H9 (cell line): ENCODE results near the gene AP1B1. TPM values are rescaled to one million over a fixed set of nuclear protein-coding genes. Genes with fewer than 3 reads are reported as not detected.

Experiments used
- DNase-seq: peaks from one replicate; pipeline ENCODE4 v3.0.0-alpha.2; 2017
- H2AFZ ChIP-seq: one replicate; pipeline ENCODE4 v1.6.1; 2013; ENCODE audit warnings: mild to moderate bottlenecking, low read length, control low read depth, moderate library complexity
- H2AK5ac ChIP-seq: 2 replicates; pipeline ENCODE4 v1.6.1; 2013; ENCODE audit warnings: low read length, control low read depth, mixed read lengths; ENCODE audit not compliant: insufficient read length
- H2BK120ac ChIP-seq: one replicate; pipeline ENCODE4 v1.6.1; 2013; ENCODE audit warnings: low read depth, mild to moderate bottlenecking, low read length, control low read depth, inconsistent platforms; ENCODE audit not compliant: poor library complexity, severe bottlenecking
- H2BK12ac ChIP-seq: 2 replicates; pipeline ENCODE4 v1.6.1; 2013; ENCODE audit warnings: low read length, control low read depth, mixed read lengths, low read depth; ENCODE audit not compliant: insufficient read length
- H2BK15ac ChIP-seq: 2 replicates; pipeline ENCODE4 v1.6.1; 2013; ENCODE audit warnings: low read depth, low read length, control low read depth
- H2BK20ac ChIP-seq: one replicate; pipeline ENCODE4 v1.6.1; 2013; ENCODE audit warnings: low read depth, mild to moderate bottlenecking, low read length, control low read depth, inconsistent platforms; ENCODE audit not compliant: poor library complexity, severe bottlenecking
- H2BK5ac ChIP-seq: 2 replicates; pipeline ENCODE4 v1.6.1; 2013; ENCODE audit warnings: low read length, control low read depth, mixed read lengths; ENCODE audit not compliant: insufficient read length
- H3K14ac ChIP-seq: 2 replicates; pipeline ENCODE4 v1.6.1; 2013; ENCODE audit warnings: low read length, control low read depth; ENCODE audit not compliant: insufficient read depth
- H3K18ac ChIP-seq: 2 replicates; pipeline ENCODE4 v1.6.1; 2013; ENCODE audit warnings: low read depth, mild to moderate bottlenecking, mixed read lengths, low read length, control low read depth; ENCODE audit not compliant: insufficient read length
- H3K23ac ChIP-seq: 2 replicates; pipeline ENCODE4 v1.6.1; 2013; ENCODE audit warnings: low read length, control low read depth, mixed read lengths, low read depth; ENCODE audit not compliant: insufficient read length
- H3K23me2 ChIP-seq: 2 replicates; pipeline ENCODE4 v1.6.1; 2013; ENCODE audit warnings: low read depth, mild to moderate bottlenecking, mixed read lengths, low read length, control low read depth; ENCODE audit not compliant: insufficient read length, poor library complexity, severe bottlenecking
- H3K27ac ChIP-seq: 2 replicates; pipeline ENCODE4 v1.5.1; 2013; ENCODE audit warnings: low read length, control low read depth, mixed read lengths, low read depth; ENCODE audit not compliant: insufficient read length
- H3K27me3 ChIP-seq: 2 replicates; pipeline ENCODE4 v1.6.1; 2013; ENCODE audit warnings: low read length, control low read depth, inconsistent platforms; ENCODE audit not compliant: insufficient read depth
- H3K4ac ChIP-seq: 2 replicates; pipeline ENCODE4 v1.6.1; 2013; ENCODE audit warnings: low read depth, mild to moderate bottlenecking, control low read depth, inconsistent platforms, low read length, moderate library complexity
- H3K4me1 ChIP-seq: 2 replicates; pipeline ENCODE4 v1.6.1; 2013; ENCODE audit warnings: low read length, control low read depth, inconsistent platforms; ENCODE audit not compliant: insufficient read depth
- H3K4me2 ChIP-seq: 2 replicates; pipeline ENCODE4 v1.6.1; 2013; ENCODE audit warnings: low read length, control low read depth, mixed read lengths; ENCODE audit not compliant: insufficient read length, insufficient read depth
- H3K56ac ChIP-seq: 2 replicates; pipeline ENCODE4 v1.6.1; 2013; ENCODE audit warnings: low read depth, mild to moderate bottlenecking, mixed read lengths, low read length, control low read depth; ENCODE audit not compliant: insufficient read length
- H3K79me1 ChIP-seq: 2 replicates; pipeline ENCODE4 v1.6.1; 2013; ENCODE audit warnings: low read depth, mild to moderate bottlenecking, moderate library complexity, low read length, control low read depth, inconsistent platforms; ENCODE audit not compliant: insufficient read depth, poor library complexity, severe bottlenecking
- H3K79me2 ChIP-seq: 2 replicates; pipeline ENCODE4 v1.6.1; 2013; ENCODE audit warnings: low read length, control low read depth, inconsistent platforms; ENCODE audit not compliant: insufficient read depth
- H3K9ac ChIP-seq: 2 replicates; pipeline ENCODE4 v1.6.1; 2013; ENCODE audit warnings: low read length, control low read depth, mixed read lengths; ENCODE audit not compliant: insufficient read length; ENCODE audit errors: extremely low read depth
- H3K9me3 ChIP-seq: one replicate; pipeline ENCODE4 v1.6.1; 2013; ENCODE audit warnings: low read depth, low read length, inconsistent platforms; ENCODE audit not compliant: control insufficient read depth
- H3T11ph ChIP-seq: one replicate; pipeline ENCODE4 v1.6.1; 2013; ENCODE audit warnings: mild to moderate bottlenecking, low read length, control low read depth, inconsistent platforms
- H4K20me1 ChIP-seq: one replicate; pipeline ENCODE4 v1.6.1; 2013; ENCODE audit not compliant: control insufficient read depth, insufficient read length, insufficient read depth
- H4K5ac ChIP-seq: 2 replicates; pipeline ENCODE4 v1.6.1; 2013; ENCODE audit warnings: low read depth, mild to moderate bottlenecking, mixed read lengths, low read length, control low read depth; ENCODE audit not compliant: insufficient read length
- H4K8ac ChIP-seq: replicated peaks from 2 replicates; pipeline ENCODE4 v1.6.1; 2013; ENCODE audit warnings: low read length, control low read depth, mixed read lengths, low read depth; ENCODE audit not compliant: insufficient read length
- H4K91ac ChIP-seq: 2 replicates; pipeline ENCODE4 v1.6.1; 2013; ENCODE audit warnings: low read depth, mild to moderate bottlenecking, moderate library complexity, mixed read lengths, low read length, control low read depth; ENCODE audit not compliant: insufficient read length
- H3K27ac Mint-ChIP-seq, 3 experiments: 2 replicates in 2 of 3; 3 replicates in 1 of 3; pipeline ENCODE4 v1.8.0; 2020 to 2021; ENCODE audit warnings: mixed read lengths in 3 of 3, mild to moderate bottlenecking in 1 of 3, moderate library complexity in 1 of 3
- H3K27me3 Mint-ChIP-seq: 2 replicates; pipeline ENCODE4 v1.8.0; 2021; ENCODE audit warnings: low read depth, mild to moderate bottlenecking, moderate library complexity, mixed read lengths
- H3K36me3 Mint-ChIP-seq, 3 experiments: 2 replicates in 2 of 3; 3 replicates in 1 of 3; pipeline ENCODE4 v1.8.0; 2020 to 2021; ENCODE audit warnings: low read depth in 3 of 3, mixed read lengths in 3 of 3; ENCODE audit not compliant: insufficient read depth in 1 of 3
- H3K4me1 Mint-ChIP-seq, 2 experiments: 2 replicates each; pipeline ENCODE4 v1.8.0; 2020; ENCODE audit warnings: mixed read lengths in 2 of 2
- H3K4me3 Mint-ChIP-seq, 2 experiments: 2 replicates in 1 of 2; 3 replicates in 1 of 2; pipeline ENCODE4 v1.8.0; 2020 to 2021; ENCODE audit warnings: mild to moderate bottlenecking in 2 of 2, mixed read lengths in 2 of 2, moderate library complexity in 1 of 2
- H3K9me3 Mint-ChIP-seq, 2 experiments: 2 replicates in 1 of 2; 3 replicates in 1 of 2; pipeline ENCODE4 v1.8.0; 2020; ENCODE audit warnings: mild to moderate bottlenecking in 2 of 2, mixed read lengths in 2 of 2, moderate library complexity in 1 of 2
- WGBS: extraction: QIAGEN DNeasy Blood & Tissue Kit; methylation state at CpG from one replicate; pipeline ENCODE4 v1.1.7; 2013; ENCODE audit warnings: missing lambda C conversion rate, low lambda C conversion rate, mixed read lengths; ENCODE audit not compliant: insufficient read length; ENCODE audit errors: extremely low coverage; 5-methylcytosine and 5-hydroxymethylcytosine counted together
- total RNA-seq: library from RNA; stranded (reverse); gene quantifications from 2 replicates; pipeline ENCODE4 v1.2.1, GENCODE V29; 2021
- TF ChIP-seq, protein P1 (sequence below): fragments of 200-600 bp; sonication (generic); conservative IDR thresholded peaks from 3 replicates; pipeline ENCODE4 v1.8.0; 2021; ENCODE audit warnings: antibody characterized with exemption, mild to moderate bottlenecking

AP1B1 gene
- total RNA-seq, 1 experiment from 2014 or later: 64.0 TPM

DNA sequence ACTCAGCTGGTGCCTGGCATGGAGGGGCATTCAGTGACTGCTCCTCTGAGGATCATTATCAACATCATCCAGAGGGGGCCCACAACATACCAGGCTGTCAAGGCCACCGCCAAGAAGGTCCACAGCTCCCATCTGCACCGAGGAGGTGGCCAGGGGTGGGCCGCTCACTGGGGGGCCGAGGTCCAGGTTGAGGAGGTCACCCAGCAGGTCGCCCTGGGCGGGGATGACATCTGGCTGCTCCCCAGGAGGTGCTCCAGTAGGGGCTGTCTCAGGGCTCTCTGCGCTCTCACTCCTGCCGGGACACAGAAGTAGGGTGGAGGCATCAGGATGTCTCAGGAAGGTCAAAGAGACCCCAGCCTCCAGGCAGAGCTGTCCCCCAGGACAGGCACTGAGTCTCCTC, 47.8 kb downstream of the AP1B1 start:
- TF ChIP-seq, protein P1, sequence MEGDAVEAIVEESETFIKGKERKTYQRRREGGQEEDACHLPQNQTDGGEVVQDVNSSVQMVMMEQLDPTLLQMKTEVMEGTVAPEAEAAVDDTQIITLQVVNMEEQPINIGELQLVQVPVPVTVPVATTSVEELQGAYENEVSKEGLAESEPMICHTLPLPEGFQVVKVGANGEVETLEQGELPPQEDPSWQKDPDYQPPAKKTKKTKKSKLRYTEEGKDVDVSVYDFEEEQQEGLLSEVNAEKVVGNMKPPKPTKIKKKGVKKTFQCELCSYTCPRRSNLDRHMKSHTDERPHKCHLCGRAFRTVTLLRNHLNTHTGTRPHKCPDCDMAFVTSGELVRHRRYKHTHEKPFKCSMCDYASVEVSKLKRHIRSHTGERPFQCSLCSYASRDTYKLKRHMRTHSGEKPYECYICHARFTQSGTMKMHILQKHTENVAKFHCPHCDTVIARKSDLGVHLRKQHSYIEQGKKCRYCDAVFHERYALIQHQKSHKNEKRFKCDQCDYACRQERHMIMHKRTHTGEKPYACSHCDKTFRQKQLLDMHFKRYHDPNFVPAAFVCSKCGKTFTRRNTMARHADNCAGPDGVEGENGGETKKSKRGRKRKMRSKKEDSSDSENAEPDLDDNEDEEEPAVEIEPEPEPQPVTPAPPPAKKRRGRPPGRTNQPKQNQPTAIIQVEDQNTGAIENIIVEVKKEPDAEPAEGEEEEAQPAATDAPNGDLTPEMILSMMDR: no peak
- Mint-ChIP-seq H3K27me3 (no peaks in the 10 kb centered on the region), H3K4me3 (no peak overlapping the region), H3K27ac (no peak overlapping the region), H3K9me3 (no peaks in the 10 kb centered on the region), H3K36me3 (peaks cover 30 to 85% (median 53%) of the 10 kb centered on the region in 3 experiments), H3K4me1 (no peaks in the 10 kb centered on the region)
- no peaks in the 10 kb centered on the region for H3K9me3 ChIP-seq
- H4K20me1 ChIP-seq: no peaks in the 10 kb centered on the region
- H2BK20ac ChIP-seq: no peak overlapping the region
- no peak overlapping the region for H2BK15ac ChIP-seq
- H2BK5ac ChIP-seq: no peak overlapping the region
- H3K27me3 ChIP-seq: no peaks in the 10 kb centered on the region
- no peaks in the 10 kb centered on the region for H3K79me1 ChIP-seq
- H3K4ac ChIP-seq: no peak overlapping the region
- H3K23me2 ChIP-seq: no peaks in the 10 kb centered on the region
- no CpG with 5 or more reads among the region's 8 CpGs for WGBS
- no peak overlapping the region for H4K8ac ChIP-seq
- no peak overlapping the region for H2AK5ac ChIP-seq
- no peak overlapping the region for H4K91ac ChIP-seq
- H3K56ac ChIP-seq: no peak overlapping the region
- H3K4me2 ChIP-seq: no peak overlapping the region
- no peak overlapping the region for H3K9ac ChIP-seq
- no peak for DNase-seq
- H3K23ac ChIP-seq: no peak overlapping the region
- no peaks in the 10 kb centered on the region for H3K4me1 ChIP-seq
- no peak overlapping the region for H4K5ac ChIP-seq
- no peak overlapping the region for H3T11ph ChIP-seq
- no peak overlapping the region for H2BK12ac ChIP-seq
- H2AFZ ChIP-seq: no peak overlapping the region
- no peaks in the 10 kb centered on the region for H3K79me2 ChIP-seq
- no peak overlapping the region for H3K14ac ChIP-seq
- H3K18ac ChIP-seq: no peak overlapping the region
- no peak overlapping the region for H3K27ac ChIP-seq
- no peak overlapping the region for H2BK120ac ChIP-seq
